Measurements from ENCODE around the gene OASL.
A peak's percentile ranks its signal among the peaks of the same experiment; 100 is the strongest.
"Not testable (repeated sequence)": the region's sequence is repeated elsewhere in the genome, so short reads cannot be mapped to it uniquely, and the experiment has no call there.

Gene OASL, protein sequence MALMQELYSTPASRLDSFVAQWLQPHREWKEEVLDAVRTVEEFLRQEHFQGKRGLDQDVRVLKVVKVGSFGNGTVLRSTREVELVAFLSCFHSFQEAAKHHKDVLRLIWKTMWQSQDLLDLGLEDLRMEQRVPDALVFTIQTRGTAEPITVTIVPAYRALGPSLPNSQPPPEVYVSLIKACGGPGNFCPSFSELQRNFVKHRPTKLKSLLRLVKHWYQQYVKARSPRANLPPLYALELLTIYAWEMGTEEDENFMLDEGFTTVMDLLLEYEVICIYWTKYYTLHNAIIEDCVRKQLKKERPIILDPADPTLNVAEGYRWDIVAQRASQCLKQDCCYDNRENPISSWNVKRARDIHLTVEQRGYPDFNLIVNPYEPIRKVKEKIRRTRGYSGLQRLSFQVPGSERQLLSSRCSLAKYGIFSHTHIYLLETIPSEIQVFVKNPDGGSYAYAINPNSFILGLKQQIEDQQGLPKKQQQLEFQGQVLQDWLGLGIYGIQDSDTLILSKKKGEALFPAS

DNA sequence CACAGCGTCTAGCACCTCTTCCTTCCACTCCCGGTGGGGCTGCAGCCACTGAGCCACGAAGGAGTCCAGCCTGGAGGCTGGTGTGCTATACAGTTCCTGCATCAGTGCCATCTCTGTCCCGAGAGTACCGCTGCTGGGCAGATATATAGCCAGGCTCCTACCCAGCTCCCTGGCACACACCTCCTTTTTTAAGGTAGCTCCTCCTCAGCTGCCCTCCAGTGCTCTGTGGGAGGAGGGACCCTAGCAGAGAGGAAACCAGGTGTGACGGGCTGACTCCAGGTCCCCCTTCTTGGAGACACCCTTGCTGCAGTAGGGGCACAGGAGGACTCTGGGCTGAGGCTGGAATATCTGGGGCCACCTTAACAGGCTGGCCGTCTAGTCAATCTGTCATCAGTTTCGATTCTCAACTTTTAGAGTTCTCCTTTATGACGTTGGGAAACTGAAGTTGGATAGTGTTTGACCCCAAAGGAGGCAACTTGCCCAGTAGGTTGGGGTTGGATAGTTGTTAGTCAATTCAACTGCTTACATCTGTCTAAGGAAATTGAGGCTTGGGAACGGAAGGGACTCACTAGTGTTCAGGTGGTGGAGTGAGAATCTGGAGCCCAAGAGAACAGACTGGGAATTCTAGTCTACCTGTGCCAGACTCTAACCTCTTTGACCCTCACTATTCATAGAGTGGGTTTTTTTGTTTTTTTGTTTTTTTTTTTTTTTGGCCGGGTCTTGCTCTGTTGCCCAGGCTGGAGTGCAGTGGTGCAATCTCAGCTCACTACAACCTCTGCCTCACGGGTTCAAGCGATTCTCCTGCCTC, at the start of gene OASL:
Gene OASL, minus strand, starts transcription at position 386 of the 808 bp plus-strand sequence. Its CDS starts 275 bp downstream, at position 111.
- no peak for DNase-seq

DNA sequence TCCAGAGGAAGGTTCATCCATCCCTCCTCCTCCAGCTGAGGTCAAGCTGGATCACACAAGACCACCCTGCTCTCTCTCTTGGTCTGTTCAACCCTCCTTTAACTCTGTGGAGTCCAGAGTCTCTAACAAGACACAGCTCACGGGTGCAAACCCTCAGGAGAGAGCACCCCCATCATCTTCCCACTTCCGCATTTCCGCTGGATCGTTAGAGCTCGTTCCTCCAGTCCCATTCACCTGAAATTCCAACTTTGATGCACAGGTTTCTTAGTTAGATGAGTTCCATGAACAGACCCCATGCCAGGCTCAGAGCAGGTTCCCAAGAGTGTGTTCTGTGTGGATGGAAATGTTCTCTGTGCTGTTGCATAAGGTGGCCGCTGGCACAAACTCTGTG, 49.1 kb upstream of the OASL start:
- DNase-seq: no peak

DNA sequence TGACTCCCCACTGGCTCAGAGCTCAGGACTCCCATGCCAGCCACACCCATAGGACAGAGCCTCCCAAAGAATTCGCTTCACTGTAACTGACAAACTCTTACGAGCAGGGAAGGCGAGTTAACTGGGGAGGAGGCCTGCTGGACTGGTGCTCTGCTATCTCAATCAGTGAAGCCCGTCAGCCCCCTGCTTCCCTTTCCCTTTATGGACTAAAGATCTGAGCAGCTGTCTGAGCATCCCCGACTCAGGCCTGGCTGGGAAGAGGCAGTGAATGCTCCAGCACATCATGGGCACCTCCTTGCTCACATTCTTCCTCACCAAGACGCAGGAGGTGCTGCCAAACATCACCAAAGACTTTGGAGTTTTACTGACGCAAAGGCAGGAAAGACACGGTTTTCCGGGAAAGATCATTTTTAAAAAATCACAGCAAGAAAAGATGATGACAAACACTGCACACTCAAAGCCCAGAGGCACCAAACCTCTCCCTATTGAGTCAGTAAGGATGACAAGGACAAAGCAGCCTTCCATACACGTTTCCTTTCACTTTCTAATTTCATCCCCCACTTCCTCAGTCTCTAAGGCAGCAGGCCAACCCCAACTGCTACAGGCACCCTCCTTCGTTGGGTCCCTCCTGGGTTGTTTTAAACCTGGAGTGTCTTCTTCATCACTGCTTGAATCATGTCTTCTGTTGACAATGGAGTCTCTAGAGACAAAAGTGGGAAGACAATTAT, 48.6 kb upstream of the OASL start:
- DNase-seq: no peak

DNA sequence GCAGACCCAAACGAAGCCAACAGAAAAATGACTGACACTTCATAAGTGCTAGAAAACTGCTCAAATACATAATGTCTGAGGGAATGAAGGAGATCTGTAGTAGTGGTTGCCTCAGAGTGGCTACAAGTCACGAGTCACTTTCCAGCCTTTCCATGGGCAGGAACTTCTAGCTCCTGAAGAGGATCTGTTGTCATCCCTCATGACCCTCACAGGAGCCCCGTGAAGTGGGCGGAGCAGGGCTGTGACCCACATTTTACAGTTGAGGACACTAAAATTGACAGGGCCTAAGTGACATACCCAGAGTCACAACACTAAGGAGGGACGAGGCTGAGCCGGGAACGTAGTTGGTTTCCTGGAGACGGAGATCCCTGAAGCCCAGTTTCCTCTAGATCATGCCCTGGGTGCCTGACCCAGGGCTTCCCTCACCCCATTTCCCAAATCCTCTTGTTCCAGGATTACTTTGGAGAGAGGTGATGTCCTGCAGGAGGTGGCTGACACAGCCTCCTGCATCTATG, 47.8 kb upstream of the OASL start:
- no peak for DNase-seq

DNA sequence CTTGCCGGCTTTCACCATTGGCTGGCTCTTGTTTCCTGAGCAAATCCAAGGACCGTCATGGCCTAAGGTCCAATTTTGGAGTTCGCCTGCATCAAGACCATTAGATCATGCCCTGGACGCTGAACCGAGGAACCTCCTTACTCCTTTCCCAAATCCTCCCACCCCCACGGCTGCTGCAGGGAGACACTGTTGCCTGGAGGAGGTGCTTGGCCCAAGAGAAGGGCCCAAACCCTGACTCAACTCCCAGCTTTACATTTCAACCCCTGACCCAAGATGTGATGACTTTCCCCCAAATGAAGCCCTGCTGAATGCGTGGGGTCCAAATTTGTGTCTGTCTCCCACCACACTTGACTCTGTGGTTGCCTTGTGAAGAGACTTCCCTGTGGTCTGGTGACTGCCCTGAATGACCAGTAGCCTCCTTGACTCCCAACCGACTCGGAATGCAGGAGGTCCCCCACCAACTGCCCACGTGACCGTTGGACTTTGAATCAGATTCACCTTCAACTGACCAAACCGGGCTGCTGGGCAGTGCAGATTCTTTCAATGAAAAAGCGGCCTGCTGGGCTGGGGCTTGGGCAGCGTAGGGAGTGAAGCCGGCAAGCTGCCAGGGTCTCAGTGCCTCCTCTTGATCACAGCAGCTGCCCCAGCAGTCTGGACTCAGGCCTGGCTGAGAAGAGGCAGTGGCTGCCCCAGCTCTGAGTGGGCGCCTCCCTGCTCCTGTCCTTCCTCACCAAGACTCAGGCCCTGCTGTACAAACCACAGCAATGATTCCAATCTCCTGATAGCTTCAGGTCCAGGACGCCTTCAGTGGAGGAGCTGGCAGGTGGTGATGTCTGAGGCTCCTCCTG, 46.7 kb upstream of the OASL start:
- DNase-seq: no peak

DNA sequence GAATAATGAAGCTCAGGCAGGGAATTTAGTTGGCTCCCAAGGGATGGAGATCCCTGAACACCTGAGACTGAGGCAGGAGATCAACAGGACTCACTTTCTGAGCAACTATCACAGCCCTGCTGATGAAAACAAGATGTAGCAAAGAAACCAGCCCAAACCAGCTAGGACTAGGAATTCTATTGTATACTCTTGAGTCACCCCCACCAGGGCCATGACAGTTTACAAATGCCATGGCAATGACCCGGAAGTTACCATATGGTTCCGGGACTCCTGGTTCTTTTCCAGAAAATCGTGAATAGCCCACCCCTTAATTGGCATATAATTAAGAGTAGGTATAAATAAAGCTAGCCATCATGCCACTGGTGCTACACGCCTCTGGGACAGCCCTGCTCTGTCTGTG, 46.0 kb upstream of the OASL start:
- DNase-seq: no peak

DNA sequence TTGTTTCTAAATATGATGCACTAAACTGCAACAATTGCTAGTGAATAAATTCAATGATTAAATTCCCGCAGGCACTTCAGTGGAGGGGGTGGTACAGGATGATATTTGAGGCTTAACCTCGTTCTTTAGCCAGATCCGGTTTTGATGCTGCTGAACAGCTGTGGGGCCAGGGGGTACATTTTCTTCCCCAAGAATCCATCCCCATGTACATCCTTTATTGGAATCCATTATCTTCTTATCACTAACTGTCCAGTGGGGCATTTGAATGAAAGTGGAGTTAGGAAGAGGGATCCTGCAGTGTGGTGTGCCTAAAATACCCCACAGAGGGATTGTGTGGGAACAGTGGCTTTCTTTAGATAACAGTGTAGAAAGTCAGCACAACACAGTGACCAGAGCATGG, 45.2 kb upstream of the OASL start:
- DNase-seq: no peak

DNA sequence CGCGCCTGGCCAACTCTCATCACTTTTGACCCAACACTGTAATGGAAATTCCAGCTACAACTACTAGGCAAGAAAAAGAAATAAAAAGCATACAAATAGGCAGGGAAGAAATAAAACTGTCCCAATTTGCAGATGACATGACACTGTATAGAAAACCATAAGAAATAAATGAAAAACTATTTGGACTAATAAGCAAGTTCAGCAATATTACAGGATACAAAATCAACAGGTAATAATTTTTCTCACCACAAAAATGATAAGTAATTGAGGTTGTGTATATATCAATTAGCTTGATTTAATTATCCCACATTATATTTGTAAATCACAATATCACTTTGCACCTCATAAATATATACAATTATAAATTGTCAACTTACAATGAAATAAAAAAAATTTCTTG, 41.9 kb upstream of the OASL start:
- no peak for DNase-seq

DNA sequence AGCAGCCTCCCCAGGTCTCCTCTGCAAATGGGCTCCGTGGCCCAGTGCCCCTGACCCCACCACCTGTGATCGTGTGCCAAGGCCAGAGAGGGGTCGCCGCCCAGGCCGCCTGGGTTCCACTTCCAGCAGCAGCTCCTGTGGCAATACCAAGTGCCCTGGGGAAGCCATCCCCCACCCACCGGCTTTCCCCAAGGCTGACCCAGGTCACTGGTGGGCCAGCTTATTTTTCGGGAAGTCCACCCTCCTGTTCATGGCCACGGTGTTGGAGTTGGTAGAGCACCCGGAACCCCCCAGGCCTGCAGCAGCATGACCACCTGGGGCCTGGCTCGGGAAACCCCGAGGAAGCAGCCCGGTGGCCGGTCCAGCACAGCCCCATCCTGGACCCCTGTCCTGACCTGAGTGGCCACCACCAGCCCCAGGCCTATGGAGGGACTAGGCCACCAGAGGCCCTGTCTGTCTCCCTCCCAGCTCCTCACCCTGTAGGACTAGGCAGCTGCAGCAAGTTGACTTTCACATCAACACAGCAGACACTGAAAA, 40.8 kb upstream of the OASL start:
- no peak for DNase-seq

DNA sequence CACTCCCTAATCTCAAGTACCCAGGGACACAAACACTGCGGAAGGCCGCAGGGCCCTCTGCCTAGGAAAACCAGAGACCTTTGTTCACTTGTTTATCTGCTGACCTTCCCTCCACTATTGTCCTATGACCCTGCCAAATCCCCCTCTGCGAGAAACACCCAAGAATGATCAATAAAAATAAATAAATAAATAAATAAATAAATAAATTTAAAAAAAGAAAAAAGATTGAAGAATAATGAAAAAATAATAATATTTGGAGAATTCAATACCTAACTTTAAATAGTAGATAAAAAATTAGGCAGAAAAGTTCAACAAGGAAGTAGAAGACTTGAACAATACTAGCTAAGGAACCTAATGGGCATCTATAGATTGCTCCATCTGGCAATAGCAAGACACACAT, 38.4 kb upstream of the OASL start:
- not testable (repeated sequence) for DNase-seq

DNA sequence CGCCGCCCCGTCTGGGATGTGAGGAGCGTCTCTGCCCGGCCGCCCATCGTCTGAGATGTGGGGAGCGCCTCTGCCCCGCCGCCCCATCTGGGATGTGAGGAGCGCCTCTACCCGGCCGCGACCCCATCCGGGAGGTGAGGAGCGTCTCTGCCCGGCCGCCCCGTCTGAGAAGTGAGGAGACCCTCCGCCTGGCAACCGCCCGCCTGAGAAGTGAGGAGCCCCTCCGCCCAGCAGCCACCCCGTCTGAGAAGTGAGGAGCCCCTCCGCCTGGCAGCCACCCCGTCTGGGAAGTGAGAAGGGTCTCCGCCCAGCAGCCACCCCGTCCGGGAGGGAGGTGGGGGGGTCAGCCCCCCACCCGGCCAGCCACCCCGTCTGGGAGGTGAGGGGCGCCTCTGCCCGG, 36.9 kb upstream of the OASL start:
- DNase-seq: not testable (repeated sequence)

DNA sequence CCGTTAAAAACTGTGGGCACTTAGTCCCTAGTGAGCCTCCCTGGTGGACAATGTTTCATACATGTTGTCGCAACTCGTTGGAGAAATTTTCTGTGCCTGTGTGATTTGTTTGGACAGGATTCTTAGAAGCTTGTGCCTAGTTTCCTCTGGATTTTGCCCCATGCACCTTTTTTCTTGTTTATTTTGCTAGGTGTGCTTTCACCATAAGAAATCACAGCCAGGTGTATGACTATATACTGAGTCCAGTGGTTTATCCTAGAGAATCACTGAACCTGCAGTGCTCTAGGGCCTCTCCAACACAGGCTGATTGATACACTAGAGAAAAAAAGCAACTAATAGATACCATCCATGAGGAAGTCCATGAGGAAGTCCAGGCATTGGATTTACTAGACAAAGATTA, 33.1 kb upstream of the OASL start:
- no peak for DNase-seq

DNA sequence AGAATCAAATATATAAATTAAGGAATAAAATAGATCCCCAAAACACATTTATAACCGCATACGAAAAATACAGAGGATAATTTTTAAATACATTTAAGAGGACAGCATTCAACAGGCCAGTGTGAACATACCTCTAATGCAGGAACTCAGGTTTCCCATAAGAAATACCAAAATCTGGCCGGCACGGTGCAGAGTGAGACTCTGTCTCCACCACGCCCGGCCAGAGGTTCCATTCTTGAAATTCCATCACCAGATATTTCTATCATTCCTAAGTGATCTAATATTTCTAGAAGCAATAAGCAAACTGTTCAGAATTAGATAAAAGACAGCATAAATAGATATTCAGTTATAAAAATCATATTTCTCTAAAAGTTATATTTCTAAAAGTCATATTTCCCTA, 30.2 kb upstream of the OASL start:
- DNase-seq: no peak

DNA sequence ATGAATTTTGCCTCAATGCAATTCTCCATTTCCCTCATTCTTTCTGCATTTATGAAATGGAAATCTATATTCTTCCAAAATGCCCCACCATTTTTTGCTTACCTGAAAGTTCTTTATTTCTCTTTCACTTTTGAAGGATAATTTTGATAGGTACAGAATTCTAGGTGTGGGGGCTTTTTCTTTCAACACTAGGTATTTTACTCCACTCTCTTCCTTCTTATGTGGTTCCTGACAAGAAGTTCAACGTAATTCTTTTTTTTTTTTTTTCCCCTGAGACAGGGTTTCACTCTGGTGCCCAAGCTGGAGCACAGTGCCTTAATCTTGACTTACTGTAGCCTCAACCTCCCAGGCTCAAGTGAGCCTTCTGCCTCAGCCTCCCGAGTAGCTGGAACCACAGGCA, 26.3 kb upstream of the OASL start:
- no peak for DNase-seq

DNA sequence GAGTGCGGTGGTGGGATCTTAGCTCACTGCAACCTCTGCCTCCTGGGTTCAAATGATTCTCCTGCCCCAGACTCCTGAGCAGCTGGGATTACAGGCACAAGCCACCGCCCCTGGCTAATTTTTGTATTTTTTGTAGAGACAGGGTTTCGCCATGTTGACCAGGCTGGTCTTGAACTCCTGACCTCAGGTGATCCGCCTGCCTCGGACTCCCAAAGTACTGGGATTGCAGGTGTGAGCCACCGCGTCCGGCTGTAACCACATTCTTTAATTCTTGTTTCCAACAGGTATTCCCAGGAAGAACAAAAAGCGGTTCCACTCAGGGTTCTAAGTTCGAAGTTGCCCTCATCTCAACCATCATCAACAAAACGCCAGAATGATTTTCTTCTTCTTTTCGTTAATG, 25.5 kb upstream of the OASL start:
- DNase-seq: not testable (repeated sequence)

DNA sequence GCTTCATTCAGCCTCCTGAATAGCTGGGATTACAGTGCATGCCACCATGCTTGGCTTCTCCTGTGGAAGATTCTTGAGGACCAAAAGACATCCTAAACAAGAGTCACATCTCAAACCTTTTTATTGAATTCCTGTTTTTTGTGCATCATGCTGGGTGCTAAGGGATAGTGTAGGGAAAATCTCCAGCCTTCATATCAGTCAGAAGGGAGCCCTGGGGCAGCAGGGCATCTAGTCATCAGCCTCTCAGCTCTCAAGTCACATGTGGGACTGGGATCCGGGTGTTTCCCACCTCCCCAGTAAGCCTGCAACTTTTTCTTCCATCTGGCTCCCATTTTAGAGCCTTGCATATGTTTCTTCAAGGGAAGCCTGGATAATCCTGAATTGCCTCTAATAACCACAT, 25.1 kb upstream of the OASL start:
- DNase-seq: no peak

DNA sequence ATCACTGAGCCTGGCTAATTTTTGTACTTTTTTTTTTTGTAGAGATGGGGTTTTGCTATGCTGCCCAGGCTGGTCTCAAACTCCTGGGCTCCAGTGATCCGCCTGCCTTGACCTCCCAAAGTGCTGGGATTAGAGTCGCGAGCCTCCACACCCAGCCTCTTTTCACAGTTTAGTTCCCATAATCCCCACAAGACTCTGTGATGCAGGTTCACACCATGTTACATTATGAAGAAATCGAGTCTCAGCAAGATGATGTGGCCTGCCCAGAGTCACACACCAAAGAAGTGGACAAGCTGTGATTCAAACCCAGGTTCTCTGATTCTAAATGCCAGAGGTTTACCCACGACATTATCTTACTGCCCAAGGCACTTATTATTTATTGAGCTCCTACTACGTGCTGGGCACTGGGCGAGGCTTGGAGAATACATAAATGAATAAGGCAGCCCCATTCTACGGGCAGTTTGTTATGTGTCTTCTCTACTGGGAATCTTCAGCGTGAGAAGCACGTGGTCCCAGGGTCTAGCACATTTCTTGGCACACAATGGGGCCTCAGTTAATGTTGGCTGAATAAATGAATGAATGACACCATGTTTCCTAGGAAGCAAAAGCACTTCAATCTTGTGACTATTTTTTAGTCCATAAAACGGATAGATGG, 23.5 kb upstream of the OASL start:
- no peak for DNase-seq

DNA sequence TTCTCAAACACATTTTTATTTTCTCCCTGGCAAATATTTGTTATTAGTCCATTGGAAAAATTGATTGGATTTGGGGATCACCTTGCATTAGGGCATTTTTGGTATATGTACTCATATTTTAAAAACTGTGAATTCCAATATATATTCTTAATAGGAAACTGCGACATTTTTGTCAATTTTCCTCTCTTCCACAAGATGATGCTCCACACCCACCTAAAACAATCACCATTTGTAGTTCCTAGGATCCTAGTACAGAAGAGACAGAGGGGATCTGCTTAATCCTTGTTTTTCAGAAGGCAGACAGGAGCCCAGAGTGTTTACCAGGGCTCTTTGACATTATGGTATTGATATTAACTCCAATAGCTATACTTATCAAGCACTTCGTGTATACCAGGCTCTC, 22.8 kb upstream of the OASL start:
- DNase-seq: no peak

DNA sequence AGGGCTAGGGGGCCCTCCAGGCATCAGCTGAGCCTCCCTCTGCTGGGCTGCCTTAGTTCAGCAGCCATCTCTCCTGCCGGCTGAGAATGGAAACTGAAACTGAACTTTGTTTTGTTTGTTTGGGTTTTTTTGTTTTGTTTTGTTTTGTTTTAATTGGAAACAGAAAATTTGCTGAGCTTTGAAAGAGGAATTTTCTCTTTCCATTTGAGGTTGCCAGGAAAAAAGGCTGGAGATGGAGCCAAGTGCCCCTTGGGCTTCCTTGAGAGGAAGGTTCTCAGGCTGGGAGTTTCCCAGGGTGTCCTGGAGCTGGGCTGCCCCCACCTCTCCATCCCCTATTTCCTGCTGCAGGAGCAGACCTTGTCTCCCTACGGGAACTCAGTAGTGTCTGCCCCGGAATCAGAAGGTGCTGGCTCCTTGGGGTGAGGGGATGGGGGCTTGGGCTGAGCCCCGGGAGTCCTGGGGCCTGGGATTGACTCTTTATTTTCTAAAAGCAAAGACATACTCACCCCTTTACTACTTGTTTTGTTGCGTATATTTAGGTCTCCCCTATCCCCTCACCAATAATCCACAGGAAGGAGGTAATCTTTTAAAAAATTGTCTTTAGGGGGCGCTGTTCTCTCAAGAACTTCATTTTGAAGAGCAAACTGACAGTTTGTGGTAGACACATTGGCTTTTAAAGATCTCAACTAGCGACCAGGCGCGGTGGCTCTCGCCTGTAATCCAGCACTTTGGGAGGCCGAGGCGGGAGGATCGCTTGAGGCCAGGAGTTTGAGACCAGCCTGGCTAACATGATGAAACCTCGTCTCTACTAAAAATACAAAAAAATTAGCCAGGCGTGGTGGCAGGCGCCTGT, 21.3 kb upstream of the OASL start:
- peak; percentile 13 for DNase-seq

All from NCI-H1092 (cell line).